Tibial artery (tissue), 4 donors: Measurements from ENCODE around the gene GPR4.

Experiments used
- DNase-seq, 2 donors: peaks; one replicate each; pipeline ENCODE4 v3.0.0-alpha.2; 2019
- H3K27ac ChIP-seq, 2 donors: fragments of 200-600 bp; sonication (generic) in 1 of 2; 1 replicate in 1 of 2; 2 replicates in 1 of 2; pipeline ENCODE4 v1.5.1; 2018 to 2019; ENCODE audit warnings: mild to moderate bottlenecking in 1 of 2
- H3K27me3 ChIP-seq, 2 donors: fragments of 200-600 bp; sonication (generic) in 1 of 2; one replicate each; pipeline versions ENCODE4 v1.5.1 to v1.6.0; 2016 to 2019
- H3K36me3 ChIP-seq, 3 donors: fragments of 200-600 bp; sonication (generic) in 2 of 3; one replicate each; pipeline ENCODE4 v1.5.1; 2016 to 2019; ENCODE audit warnings: mild to moderate bottlenecking in 2 of 3
- H3K4me1 ChIP-seq, 4 donors: fragments of 200-600 bp; sonication (generic) in 2 of 4; 1 replicate in 3 of 4; 2 replicates in 1 of 4; pipeline ENCODE4 v1.5.1; 2016 to 2019
- H3K4me3 ChIP-seq, 2 donors: fragments of 200-600 bp; sonication (generic) in 1 of 2; 1 replicate in 1 of 2; 2 replicates in 1 of 2; pipeline ENCODE4 v1.5.1; 2018 to 2019; ENCODE audit warnings: mild to moderate bottlenecking in 2 of 2
- H3K9me3 ChIP-seq, 3 donors: fragments of 200-600 bp; sonication (generic) in 1 of 3; one replicate each; pipeline ENCODE4 v1.5.1; 2016 to 2019
- CTCF ChIP-seq, 2 experiments: fragments of 200-600 bp in 1 of 2; fragments of 450-650 bp in 1 of 2; IDR thresholded peaks; one replicate each; pipeline ENCODE4 v1.5.1; 2017 to 2019; ENCODE audit warnings: antibody characterized with exemption in 2 of 2, mild to moderate bottlenecking in 1 of 2, moderate library complexity in 1 of 2
- intact Hi-C: fragments of 100-400 bp; cut with DNase I; formaldehyde crosslinking; loops from one replicate; pipeline ENCODE4 v1.15.0; 2023; ENCODE audit warnings: low total_unique reads

The GPR4 gene

GRCh38 chr19:45575216-45575615 is 26.8 kb downstream of the GPR4 start:
- Histone ChIP-seq H3K36me3 (no peaks in the 10 kb centered on the region), H3K27ac (no peak overlapping the region), H3K4me3 (no peak overlapping the region), H3K9me3 (no peaks in the 10 kb centered on the region), H3K4me1 (no peaks in the 10 kb centered on the region), H3K27me3 (no peaks in the 10 kb centered on the region)
- TF ChIP-seq CTCF (IDR thresholded peaks at IDR 0.05): no peak
- no peak for DNase-seq
- intact Hi-C loops: no loop called here

- no peaks in the 10 kb centered on the region for H3K9me3 ChIP-seq
- no peak for DNase-seq
- TF ChIP-seq CTCF (IDR thresholded peaks at IDR 0.05): no peak
- no peak overlapping the region for H3K27ac ChIP-seq
- no peaks in the 10 kb centered on the region for H3K27me3 ChIP-seq
- H3K4me3 ChIP-seq: no peak overlapping the region
- H3K36me3 ChIP-seq: no peaks in the 10 kb centered on the region
- intact Hi-C loops: no loop called here
- no peaks in the 10 kb centered on the region for H3K4me1 ChIP-seq
Observed at GRCh38 chr19:45574526-45574925, 27.5 kb downstream of the GPR4 start.

GRCh38 chr19:45571457-45572220 is 30.4 kb downstream of the GPR4 start:
- DNase-seq: no peak
- Histone ChIP-seq H3K36me3 (no peaks in the 10 kb centered on the region), H3K4me1 (no peaks in the 10 kb centered on the region), H3K4me3 (no peak overlapping the region), H3K27me3 (no peaks in the 10 kb centered on the region), H3K9me3 (no peaks in the 10 kb centered on the region), H3K27ac (no peak overlapping the region)
- intact Hi-C loops: no loop called here
- TF ChIP-seq CTCF (IDR thresholded peaks at IDR 0.05): no peak

- no peaks in the 10 kb centered on the region for H3K9me3 ChIP-seq
- no peaks in the 10 kb centered on the region for H3K27me3 ChIP-seq
- H3K4me1 ChIP-seq: no peaks in the 10 kb centered on the region
- intact Hi-C loops: no loop called here
- no peaks in the 10 kb centered on the region for H3K36me3 ChIP-seq
- H3K27ac ChIP-seq: no peak overlapping the region
- TF ChIP-seq CTCF (IDR thresholded peaks at IDR 0.05): peak; percentile 42 to 53
- no peak overlapping the region for H3K4me3 ChIP-seq
- no peak for DNase-seq
Observed at GRCh38 chr19:45569619-45570421, 32.2 kb downstream of the GPR4 start.

GRCh38 chr19:45568732-45569131 is 33.3 kb downstream of the GPR4 start:
- Histone ChIP-seq H3K36me3 (no peaks in the 10 kb centered on the region), H3K4me1 (no peaks in the 10 kb centered on the region), H3K27ac (no peak overlapping the region), H3K4me3 (no peak overlapping the region), H3K27me3 (no peaks in the 10 kb centered on the region), H3K9me3 (no peaks in the 10 kb centered on the region)
- TF ChIP-seq CTCF (IDR thresholded peaks at IDR 0.05): no peak
- no peak for DNase-seq
- intact Hi-C loops: no loop called here
